Suprapubic skin (tissue), 4 donors: ENCODE data around the gene CERS1.

Experiments used
- EP300 ChIP-seq: sonication (generic); formaldehyde crosslinking; IDR thresholded peaks from one replicate; pipeline ENCODE4 v1.6.1; 2017; ENCODE audit warnings: antibody characterized with exemption
- POLR2A ChIP-seq, 2 donors: fragments of 450-650 bp; IDR thresholded peaks; one replicate each; pipeline ENCODE4 v1.6.1; 2017; ENCODE audit warnings: antibody characterized with exemption in 2 of 2, mild to moderate bottlenecking in 2 of 2, moderate library complexity in 2 of 2
- POLR2AphosphoS5 ChIP-seq, 3 donors: sonication (generic); formaldehyde crosslinking; IDR thresholded peaks; one replicate each; pipeline ENCODE4 v1.6.1; 2017; ENCODE audit warnings: antibody characterized with exemption in 3 of 3
- TF ChIP-seq, protein P1 (sequence below), 2 donors: fragments of 200-600 bp in 1 of 2; fragments of 450-650 bp in 1 of 2; sonication (generic) in 1 of 2; IDR thresholded peaks; one replicate each; pipeline ENCODE4 v1.5.1; 2016 to 2019; ENCODE audit warnings: antibody characterized with exemption in 2 of 2, mild to moderate bottlenecking in 1 of 2, moderate library complexity in 1 of 2

DNA sequence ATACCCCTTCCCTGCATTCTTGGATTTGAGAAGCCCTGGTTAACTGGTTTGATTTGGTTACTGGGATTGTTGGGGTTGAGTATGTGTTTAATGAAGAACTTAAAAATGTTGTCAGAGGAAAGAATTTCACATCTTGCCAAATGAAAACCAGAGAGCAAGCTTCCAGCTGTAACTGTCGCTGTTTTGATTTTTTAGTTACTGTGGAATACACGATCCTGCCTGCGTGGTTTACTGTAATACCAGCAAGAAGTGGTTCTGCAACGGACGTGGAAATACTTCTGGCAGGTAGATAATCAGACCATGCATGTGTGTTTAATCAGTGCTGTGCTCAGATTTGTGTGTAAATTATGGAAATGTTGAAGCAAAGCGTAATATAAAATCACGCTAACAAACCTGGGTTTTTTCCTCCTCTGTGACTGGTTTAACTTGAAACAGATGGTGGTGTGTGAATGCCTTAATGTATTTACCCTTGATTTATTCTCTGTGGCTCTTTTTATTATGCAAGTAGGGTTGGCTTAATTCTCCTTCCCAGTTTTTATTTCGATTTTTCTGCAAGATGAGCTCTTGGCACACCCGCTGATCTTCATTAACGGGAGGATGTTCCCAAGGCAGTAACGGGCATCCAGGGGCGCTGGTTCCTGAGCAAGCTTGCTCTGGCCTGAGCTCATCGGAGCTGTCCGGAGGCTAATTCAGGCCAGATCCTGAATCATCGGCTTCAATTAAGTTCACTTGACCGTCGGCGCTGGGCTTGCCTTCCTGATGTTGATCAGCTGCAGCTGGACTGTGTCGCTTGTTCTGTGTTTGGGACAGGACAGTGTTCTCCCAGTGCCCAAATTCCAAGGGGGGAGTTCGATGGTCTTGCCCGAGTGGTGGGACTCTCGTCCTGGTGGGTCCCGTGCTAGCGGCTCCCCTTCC is 48.2 kb downstream of the CERS1 start:
- TF ChIP-seq, protein P1, sequence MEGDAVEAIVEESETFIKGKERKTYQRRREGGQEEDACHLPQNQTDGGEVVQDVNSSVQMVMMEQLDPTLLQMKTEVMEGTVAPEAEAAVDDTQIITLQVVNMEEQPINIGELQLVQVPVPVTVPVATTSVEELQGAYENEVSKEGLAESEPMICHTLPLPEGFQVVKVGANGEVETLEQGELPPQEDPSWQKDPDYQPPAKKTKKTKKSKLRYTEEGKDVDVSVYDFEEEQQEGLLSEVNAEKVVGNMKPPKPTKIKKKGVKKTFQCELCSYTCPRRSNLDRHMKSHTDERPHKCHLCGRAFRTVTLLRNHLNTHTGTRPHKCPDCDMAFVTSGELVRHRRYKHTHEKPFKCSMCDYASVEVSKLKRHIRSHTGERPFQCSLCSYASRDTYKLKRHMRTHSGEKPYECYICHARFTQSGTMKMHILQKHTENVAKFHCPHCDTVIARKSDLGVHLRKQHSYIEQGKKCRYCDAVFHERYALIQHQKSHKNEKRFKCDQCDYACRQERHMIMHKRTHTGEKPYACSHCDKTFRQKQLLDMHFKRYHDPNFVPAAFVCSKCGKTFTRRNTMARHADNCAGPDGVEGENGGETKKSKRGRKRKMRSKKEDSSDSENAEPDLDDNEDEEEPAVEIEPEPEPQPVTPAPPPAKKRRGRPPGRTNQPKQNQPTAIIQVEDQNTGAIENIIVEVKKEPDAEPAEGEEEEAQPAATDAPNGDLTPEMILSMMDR (IDR thresholded peaks at IDR 0.05) = no peak
- TF ChIP-seq POLR2AphosphoS5 (IDR thresholded peaks at IDR 0.05) (no peak), POLR2A (IDR thresholded peaks at IDR 0.05) (no peak), EP300 (no peak)
